ENCODE measurements around the gene DHX36.

The DHX36 gene

GRCh38 chr3:154323891-154324738, at the start of gene DHX36:
Gene DHX36, minus strand, starts transcription at chr3:154324487. Its CDS starts 71 bp downstream, at chr3:154324416.
- Histone ChIP-seq H3K36me3 (ENCODE audit: insufficient read depth, low read length) (no peaks in the 10 kb centered on the region), H3K4me2 (ENCODE audit: low read depth, low read length, poor library complexity, severe bottlenecking) (peak within 1 kb of the TSS; percentile 93), H3K4me1 (ENCODE audit: insufficient read depth, low read length, poor library complexity, severe bottlenecking) (peaks cover 36% of the 10 kb centered on the region), H3K9me3 (ENCODE audit: insufficient read depth, low read depth, low read length) (no peaks in the 10 kb centered on the region), H3K9me2 (replicated peaks; ENCODE audit: low read depth, low read length) (no peaks in the 10 kb centered on the region), H3K79me2 (ENCODE audit: insufficient read depth, low read length) (peaks cover 51% of the 10 kb centered on the region), H3F3A (ENCODE audit: low read depth) (no peaks in the 10 kb centered on the region), H3K4me3 (ENCODE audit: low read length, poor library complexity, severe bottlenecking) (peak within 1 kb of the TSS; percentile 88), H3K27me3 (ENCODE audit: insufficient read depth, low read length, poor library complexity, severe bottlenecking) (peaks cover 17% of the 10 kb centered on the region), H2AFZ (ENCODE audit: low read length) (peak within 1 kb of the TSS; percentile 93), H3K9ac (ENCODE audit: low read depth, low read length, poor library complexity, severe bottlenecking) (peak within 1 kb of the TSS; percentile 89), H4K20me1 (ENCODE audit: insufficient read depth, low read length, poor library complexity, severe bottlenecking) (peaks cover 43% of the 10 kb centered on the region)
- TF ChIP-seq EZH2phosphoT487 (IDR thresholded peaks at IDR 0.05; ENCODE audit: borderline replicate concordance) (no peak), CTCF (conservative IDR thresholded peaks at IDR 0.05; ENCODE audit: low read length) (no peak)

DNA sequence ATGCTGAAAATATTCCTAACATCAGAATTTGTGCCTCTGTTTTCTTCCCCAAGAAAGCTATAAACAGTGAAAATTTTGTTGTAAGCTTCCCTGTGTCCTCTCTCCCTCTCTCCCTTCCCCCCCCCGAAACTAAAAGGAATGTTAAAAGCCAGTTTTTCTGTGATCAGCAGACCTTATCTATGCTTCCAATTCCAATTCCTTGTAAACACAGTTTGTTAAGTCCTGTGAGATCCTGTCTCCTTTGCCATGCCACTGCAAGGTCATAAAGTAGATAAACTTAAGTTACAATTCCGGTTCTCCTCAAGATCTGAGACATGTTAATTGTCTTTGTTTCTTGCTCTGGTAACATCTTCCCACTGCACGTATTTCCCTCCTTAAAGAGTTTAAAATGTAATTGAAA, 42.9 kb upstream of the DHX36 start:
- no peaks in the 10 kb centered on the region for H3K4me1 ChIP-seq (ENCODE audit: insufficient read depth, low read length, poor library complexity, severe bottlenecking)
- no peaks in the 10 kb centered on the region for H3F3A ChIP-seq (ENCODE audit: low read depth)
- no peak overlapping the region for H3K4me3 ChIP-seq (ENCODE audit: low read length, poor library complexity, severe bottlenecking)
- H3K36me3 ChIP-seq (ENCODE audit: insufficient read depth, low read length) = no peaks in the 10 kb centered on the region
- H2AFZ ChIP-seq (ENCODE audit: low read length) = no peak overlapping the region
- no peaks in the 10 kb centered on the region for H3K27me3 ChIP-seq (ENCODE audit: insufficient read depth, low read length, poor library complexity, severe bottlenecking)
- H4K20me1 ChIP-seq (ENCODE audit: insufficient read depth, low read length, poor library complexity, severe bottlenecking) = no peaks in the 10 kb centered on the region
- H3K9me2 ChIP-seq (replicated peaks; ENCODE audit: low read depth, low read length) = no peaks in the 10 kb centered on the region
- no peak for TF ChIP-seq EZH2phosphoT487 (IDR thresholded peaks at IDR 0.05; ENCODE audit: borderline replicate concordance)
- no peak for TF ChIP-seq CTCF (conservative IDR thresholded peaks at IDR 0.05; ENCODE audit: low read length)
- H3K9me3 ChIP-seq (ENCODE audit: insufficient read depth, low read depth, low read length) = peaks cover 8% of the 10 kb centered on the region; the same call in 1 of the 2 replicates
- no peak overlapping the region for H3K4me2 ChIP-seq (ENCODE audit: low read depth, low read length, poor library complexity, severe bottlenecking)
- H3K79me2 ChIP-seq (ENCODE audit: insufficient read depth, low read length) = no peaks in the 10 kb centered on the region
- no peak overlapping the region for H3K9ac ChIP-seq (ENCODE audit: low read depth, low read length, poor library complexity, severe bottlenecking)

DNA sequence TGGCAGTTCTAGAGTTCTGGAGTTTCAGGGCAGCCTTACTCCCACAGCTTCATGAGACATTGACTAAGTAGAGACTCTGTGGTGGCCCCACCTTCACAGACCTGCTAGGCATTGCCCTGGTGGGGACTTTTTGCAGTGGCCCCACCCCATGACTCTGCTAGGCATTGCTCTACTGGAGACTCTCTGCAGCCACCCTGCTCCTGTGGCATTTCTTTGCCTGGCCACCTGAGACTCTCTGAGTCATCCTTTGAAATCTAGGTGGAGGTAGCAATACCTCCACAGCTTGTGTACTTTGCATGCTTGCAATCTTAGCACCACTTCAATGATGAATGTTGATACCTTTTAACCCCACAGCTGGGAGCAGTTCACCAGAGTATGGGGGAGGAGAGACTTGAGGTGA, 40.6 kb upstream of the DHX36 start:
- peaks cover 8% of the 10 kb centered on the region; the same call in 1 of the 2 replicates for H3K9me3 ChIP-seq (ENCODE audit: insufficient read depth, low read depth, low read length)

More for the DNA sequence above, 40.6 kb upstream of the DHX36 start:
- H3K4me1 ChIP-seq (ENCODE audit: insufficient read depth, low read length, poor library complexity, severe bottlenecking) = no peaks in the 10 kb centered on the region
- H2AFZ ChIP-seq (ENCODE audit: low read length) = no peak overlapping the region
- H3K4me3 ChIP-seq (ENCODE audit: low read length, poor library complexity, severe bottlenecking) = no peak overlapping the region
- H3K36me3 ChIP-seq (ENCODE audit: insufficient read depth, low read length) = no peaks in the 10 kb centered on the region
- no peak overlapping the region for H3K4me2 ChIP-seq (ENCODE audit: low read depth, low read length, poor library complexity, severe bottlenecking)
- no peaks in the 10 kb centered on the region for H3F3A ChIP-seq (ENCODE audit: low read depth)
- TF ChIP-seq EZH2phosphoT487 (IDR thresholded peaks at IDR 0.05; ENCODE audit: borderline replicate concordance) (no peak), CTCF (conservative IDR thresholded peaks at IDR 0.05; ENCODE audit: low read length) (no peak)
- H3K79me2 ChIP-seq (ENCODE audit: insufficient read depth, low read length) = no peaks in the 10 kb centered on the region
- no peaks in the 10 kb centered on the region for H3K27me3 ChIP-seq (ENCODE audit: insufficient read depth, low read length, poor library complexity, severe bottlenecking)
- H3K9me2 ChIP-seq (replicated peaks; ENCODE audit: low read depth, low read length) = no peaks in the 10 kb centered on the region
- no peak overlapping the region for H3K9ac ChIP-seq (ENCODE audit: low read depth, low read length, poor library complexity, severe bottlenecking)
- H4K20me1 ChIP-seq (ENCODE audit: insufficient read depth, low read length, poor library complexity, severe bottlenecking) = no peaks in the 10 kb centered on the region
